ENCODE measurements around the gene DIAPH3.

DNA sequence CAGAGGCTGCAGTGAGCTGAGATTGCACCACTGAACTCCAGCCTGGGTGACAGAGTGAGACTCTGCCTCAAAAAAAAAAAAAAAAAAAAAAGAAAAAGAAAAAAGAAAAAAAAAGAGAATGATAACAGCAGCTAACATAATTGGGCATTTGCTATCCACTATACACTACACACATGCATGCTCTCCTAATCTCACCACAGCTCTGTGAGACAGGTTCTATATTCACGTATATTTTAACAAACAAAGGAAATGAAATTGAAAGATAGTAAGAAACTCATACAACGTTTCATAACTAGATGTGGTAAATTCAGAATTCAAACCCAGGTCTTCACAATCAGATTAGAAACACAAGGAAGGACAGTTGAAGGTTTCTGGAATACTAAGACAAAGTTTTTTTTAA lies 265.7 kb downstream of the DIAPH3 start:
- TF ChIP-seq, protein P1, sequence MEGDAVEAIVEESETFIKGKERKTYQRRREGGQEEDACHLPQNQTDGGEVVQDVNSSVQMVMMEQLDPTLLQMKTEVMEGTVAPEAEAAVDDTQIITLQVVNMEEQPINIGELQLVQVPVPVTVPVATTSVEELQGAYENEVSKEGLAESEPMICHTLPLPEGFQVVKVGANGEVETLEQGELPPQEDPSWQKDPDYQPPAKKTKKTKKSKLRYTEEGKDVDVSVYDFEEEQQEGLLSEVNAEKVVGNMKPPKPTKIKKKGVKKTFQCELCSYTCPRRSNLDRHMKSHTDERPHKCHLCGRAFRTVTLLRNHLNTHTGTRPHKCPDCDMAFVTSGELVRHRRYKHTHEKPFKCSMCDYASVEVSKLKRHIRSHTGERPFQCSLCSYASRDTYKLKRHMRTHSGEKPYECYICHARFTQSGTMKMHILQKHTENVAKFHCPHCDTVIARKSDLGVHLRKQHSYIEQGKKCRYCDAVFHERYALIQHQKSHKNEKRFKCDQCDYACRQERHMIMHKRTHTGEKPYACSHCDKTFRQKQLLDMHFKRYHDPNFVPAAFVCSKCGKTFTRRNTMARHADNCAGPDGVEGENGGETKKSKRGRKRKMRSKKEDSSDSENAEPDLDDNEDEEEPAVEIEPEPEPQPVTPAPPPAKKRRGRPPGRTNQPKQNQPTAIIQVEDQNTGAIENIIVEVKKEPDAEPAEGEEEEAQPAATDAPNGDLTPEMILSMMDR (IDR thresholded peaks at IDR 0.05; ENCODE audit: poor library complexity, severe bottlenecking): no peak
- no peak for TF ChIP-seq EZH2 (IDR thresholded peaks at IDR 0.05; ENCODE audit: borderline replicate concordance, insufficient read depth, low read length, poor library complexity, severe bottlenecking)
- no peak for TF ChIP-seq POLR2AphosphoS5 (IDR thresholded peaks at IDR 0.05)
- TF ChIP-seq RAD21 (conservative IDR thresholded peaks at IDR 0.05): no peak
- TF ChIP-seq EP300 (conservative IDR thresholded peaks at IDR 0.05; ENCODE audit: poor library complexity, severe bottlenecking): no peak
